Mucosa of descending colon (tissue), 3 donors: ENCODE data around the gene NCKAP5L. TPM values are rescaled to one million over a fixed set of nuclear protein-coding genes. Genes with fewer than 3 reads are reported as not detected.

Experiments used
- ATAC-seq: fragments of 200-7000 bp; cut with Tn5 transposase; one replicate; pipeline ENCODE4 v1.9.1; 2020; ENCODE audit warnings: mild to moderate bottlenecking, moderate library complexity
- DNase-seq, 3 donors: peaks; one replicate each; pipeline ENCODE4 v3.0.0-alpha.2; 2020
- H3K36me3 ChIP-seq: fragments of 200-600 bp; one replicate; pipeline ENCODE4 v1.8.0; 2021; ENCODE audit warnings: low read depth, mild to moderate bottlenecking
- H3K4me1 ChIP-seq: fragments of 200-600 bp; one replicate; pipeline ENCODE4 v1.8.0; 2021; ENCODE audit warnings: low read depth, mild to moderate bottlenecking
- H3K4me3 ChIP-seq: fragments of 200-600 bp; one replicate; pipeline ENCODE4 v1.8.0; 2021; ENCODE audit warnings: mild to moderate bottlenecking
- H3K9me3 ChIP-seq: fragments of 200-600 bp; one replicate; pipeline ENCODE4 v1.8.0; 2021; ENCODE audit warnings: mild to moderate bottlenecking
- intact Hi-C, 2 donors: fragments of 100-400 bp; cut with DNase I in 1 of 2; cut with micrococcal nuclease in 1 of 2; formaldehyde crosslinking; loops; one replicate each; pipeline versions ENCODE4 v1.11.0 to v1.11.1; 2022; cut with DNase I, micrococcal nuclease
- total RNA-seq, 3 donors: library from RNA; stranded (reverse); fragmentation: NEBNext Ultra II Directional in 2 of 3; extraction: Animal tissue kit (Norgen Biotek cat#: 25700) in 2 of 3; gene quantifications; one replicate each; pipeline versions ENCODE4 v1.2.1 to v1.2.4, GENCODE V29; 2021 to 2023
- TF ChIP-seq, protein P1 (sequence below): fragments of 200-600 bp; IDR thresholded peaks from one replicate; pipeline ENCODE4 v1.8.0; 2022; ENCODE audit warnings: antibody characterized with exemption, mild to moderate bottlenecking
- donor health status: DM: no; HTN: no; CAD: no; lungs with moderate emphysema.
- donor health status: DM: no; HTN: no; CAD: no.
- donor health status: DM: no; HTN: yes; CAD: no.

Gene NCKAP5L
- total RNA-seq, 3 donors from 2014 or later: 2.5 to 17.7 (median 4.7) TPM

DNA sequence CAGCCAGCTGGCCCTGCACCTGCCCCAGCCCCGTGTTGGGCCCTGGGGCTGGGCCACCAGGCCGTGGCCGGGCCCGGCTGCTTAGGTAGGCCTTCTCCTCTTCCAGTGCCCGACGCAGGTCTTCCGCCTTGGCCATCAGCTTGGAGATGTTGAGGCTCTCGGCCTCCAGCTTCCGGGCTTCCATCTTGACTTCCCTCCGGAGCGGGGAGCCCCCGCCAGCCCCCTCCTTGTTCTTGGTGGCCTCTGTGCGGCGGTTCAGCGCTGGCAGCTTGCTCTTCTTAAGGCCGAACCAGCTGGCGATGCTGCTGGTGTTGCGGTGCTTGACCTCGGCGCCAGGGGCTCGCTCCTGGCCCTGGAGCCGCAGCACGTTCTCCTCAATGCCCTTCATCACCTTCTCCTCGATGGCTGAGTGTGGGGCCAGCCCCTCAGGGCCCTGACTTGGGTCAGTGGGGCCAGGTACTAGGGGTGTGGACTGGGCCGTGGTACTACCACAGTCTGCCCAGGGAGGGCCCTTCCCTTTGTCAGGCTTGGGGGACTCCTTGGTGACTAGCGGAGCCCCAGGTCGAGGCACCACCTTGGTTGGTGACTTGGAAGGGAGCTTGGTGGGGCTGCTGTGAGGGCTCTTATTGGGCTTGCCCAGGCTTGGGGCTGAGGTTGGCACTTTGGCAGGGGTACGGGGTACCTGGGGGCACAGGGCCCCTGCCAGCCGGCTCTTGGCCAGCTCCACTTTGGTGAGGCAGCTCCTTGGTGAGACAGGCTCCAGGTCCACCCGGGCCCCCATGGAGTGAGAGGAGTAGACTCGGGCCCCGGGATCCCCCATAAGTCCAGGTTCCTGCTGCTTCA, 33.2 kb downstream of the NCKAP5L start:
- DNase-seq (no peak), ATAC-seq (no peak)
- no peaks in the 10 kb centered on the region for H3K4me1 ChIP-seq
- H3K4me3 ChIP-seq: no peak overlapping the region
- intact Hi-C loops: no loop called here
- H3K9me3 ChIP-seq: no peaks in the 10 kb centered on the region
- no peaks in the 10 kb centered on the region for H3K36me3 ChIP-seq
- TF ChIP-seq, protein P1, sequence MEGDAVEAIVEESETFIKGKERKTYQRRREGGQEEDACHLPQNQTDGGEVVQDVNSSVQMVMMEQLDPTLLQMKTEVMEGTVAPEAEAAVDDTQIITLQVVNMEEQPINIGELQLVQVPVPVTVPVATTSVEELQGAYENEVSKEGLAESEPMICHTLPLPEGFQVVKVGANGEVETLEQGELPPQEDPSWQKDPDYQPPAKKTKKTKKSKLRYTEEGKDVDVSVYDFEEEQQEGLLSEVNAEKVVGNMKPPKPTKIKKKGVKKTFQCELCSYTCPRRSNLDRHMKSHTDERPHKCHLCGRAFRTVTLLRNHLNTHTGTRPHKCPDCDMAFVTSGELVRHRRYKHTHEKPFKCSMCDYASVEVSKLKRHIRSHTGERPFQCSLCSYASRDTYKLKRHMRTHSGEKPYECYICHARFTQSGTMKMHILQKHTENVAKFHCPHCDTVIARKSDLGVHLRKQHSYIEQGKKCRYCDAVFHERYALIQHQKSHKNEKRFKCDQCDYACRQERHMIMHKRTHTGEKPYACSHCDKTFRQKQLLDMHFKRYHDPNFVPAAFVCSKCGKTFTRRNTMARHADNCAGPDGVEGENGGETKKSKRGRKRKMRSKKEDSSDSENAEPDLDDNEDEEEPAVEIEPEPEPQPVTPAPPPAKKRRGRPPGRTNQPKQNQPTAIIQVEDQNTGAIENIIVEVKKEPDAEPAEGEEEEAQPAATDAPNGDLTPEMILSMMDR: no peak

DNA sequence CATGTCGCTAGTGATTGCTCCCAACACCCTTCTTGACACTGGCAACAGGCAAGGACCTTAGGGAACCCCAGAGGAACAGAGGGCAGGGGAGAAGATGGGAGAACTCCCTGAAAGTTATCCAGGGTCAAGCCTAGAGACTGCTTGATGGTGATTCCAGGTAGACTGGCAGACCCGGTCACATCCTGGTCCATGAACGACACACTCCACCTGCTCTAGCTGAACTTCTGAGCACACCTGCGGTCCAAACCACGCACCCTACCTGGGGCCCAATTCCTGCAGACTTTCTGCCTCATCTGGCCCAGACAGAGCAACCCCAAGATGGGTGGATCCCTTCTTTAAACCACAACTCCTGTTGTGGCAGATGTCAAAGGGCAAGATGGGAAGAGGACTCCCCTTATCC, 34.2 kb downstream of the NCKAP5L start:
- TF ChIP-seq, protein P1: no peak
- Histone ChIP-seq H3K9me3 (no peaks in the 10 kb centered on the region), H3K36me3 (no peaks in the 10 kb centered on the region), H3K4me1 (no peaks in the 10 kb centered on the region), H3K4me3 (no peak overlapping the region)
- intact Hi-C loops: no loop called here
- ATAC-seq: no peak
- DNase-seq: no peak

DNA sequence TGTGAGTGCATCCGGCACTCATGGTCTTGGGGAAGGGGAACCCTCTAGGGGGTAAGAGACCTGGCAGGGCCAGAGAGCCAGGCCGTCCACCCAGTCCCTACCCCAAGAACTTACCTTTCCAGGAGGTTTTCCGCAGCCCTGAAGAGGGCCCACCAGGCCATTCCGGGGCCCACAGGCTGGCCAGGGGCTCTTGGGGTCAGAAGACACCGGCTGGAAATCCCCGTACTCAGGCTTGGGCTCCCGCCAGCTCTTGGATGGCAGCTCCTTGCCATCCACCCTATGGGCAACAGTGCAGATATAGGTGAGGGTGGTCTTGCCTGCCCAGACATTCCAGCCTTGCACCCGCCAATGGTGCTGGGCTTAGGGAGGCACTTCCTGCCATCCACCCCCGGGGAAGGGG, 34.6 kb downstream of the NCKAP5L start:
- Histone ChIP-seq H3K36me3 (no peaks in the 10 kb centered on the region), H3K4me1 (no peaks in the 10 kb centered on the region), H3K9me3 (no peaks in the 10 kb centered on the region), H3K4me3 (no peak overlapping the region)
- TF ChIP-seq, protein P1: no peak
- intact Hi-C loops: no loop called here
- DNase-seq (no peak), ATAC-seq (no peak)

DNA sequence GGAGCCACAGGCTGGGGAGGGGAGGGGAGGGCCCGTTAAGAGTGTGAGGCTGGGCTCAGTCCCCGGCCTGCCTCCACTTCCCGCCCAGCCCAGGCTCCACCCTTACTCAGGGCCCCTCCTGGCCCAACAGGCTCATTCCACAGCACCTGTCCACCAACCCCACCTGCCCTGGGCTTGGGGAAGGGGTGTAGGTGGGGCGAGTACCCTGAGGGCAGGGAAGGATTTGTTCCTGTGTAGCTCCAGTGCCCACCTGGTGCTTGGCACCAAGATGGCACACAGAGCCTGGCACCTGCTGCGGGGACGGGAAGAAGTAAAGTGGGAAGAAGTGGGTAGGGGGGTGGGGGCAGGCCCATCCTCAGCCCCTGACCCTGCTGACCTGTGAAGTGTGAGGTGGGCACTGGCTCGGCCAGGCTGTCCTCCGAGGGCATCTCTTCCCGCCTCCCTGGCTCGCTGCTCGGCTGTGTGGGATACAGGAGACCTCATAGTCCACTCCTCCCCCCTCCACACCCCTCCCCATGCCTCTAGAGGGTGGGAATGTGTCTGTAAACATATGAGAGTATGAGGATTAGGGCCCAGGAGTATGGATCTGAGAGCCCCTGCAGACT, 35.1 kb downstream of the NCKAP5L start:
- Histone ChIP-seq H3K36me3 (no peaks in the 10 kb centered on the region), H3K4me1 (no peaks in the 10 kb centered on the region), H3K4me3 (no peak overlapping the region), H3K9me3 (no peaks in the 10 kb centered on the region)
- ATAC-seq (no peak), DNase-seq (no peak)
- intact Hi-C loops: no loop called here
- TF ChIP-seq, protein P1: no peak

DNA sequence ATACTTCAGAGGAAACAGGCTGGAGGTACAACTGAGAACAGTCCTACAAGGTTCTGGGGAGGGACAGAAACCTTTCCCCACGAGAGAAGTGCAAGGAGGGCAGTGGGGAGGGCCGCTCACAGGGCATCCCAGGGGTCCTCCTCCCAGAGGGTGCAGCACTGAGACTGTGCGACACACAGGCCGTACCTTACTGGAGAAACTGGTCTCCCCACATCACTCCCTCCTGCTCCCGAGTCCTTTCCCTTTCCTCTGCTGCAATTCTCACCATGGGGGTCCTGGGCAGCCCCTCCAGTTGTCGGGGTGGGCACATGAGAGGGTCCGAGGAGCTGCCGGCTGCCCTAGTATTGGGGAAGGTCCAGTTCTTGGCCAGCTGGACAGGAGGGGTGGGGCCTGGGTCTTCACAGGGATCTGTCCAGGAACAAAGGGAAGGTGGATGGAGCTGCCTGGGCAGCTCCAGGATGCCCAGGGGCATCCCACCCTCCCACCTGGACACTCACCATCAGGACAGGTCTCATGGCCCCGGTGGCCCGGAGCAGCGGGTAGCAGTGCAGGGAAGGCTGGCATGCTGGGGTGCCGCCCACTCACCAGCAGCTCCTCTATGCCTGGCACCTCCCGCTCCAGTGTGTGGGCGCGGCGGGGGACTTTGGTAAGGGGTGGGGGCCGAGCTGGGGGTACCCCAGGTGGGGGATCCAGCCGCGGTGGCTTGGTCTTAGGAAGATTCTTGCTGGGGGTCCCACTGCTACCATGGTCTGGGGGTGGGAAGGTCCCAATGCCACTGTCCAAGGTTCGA, 35.8 kb downstream of the NCKAP5L start:
- DNase-seq (no peak), ATAC-seq (no peak)
- TF ChIP-seq, protein P1: no peak
- H3K4me3 ChIP-seq: no peak overlapping the region
- no peaks in the 10 kb centered on the region for H3K4me1 ChIP-seq
- intact Hi-C loops: no loop called here
- no peaks in the 10 kb centered on the region for H3K9me3 ChIP-seq
- no peaks in the 10 kb centered on the region for H3K36me3 ChIP-seq
